ENCODE measurements around the gene FGD6.

The FGD6 gene

GRCh38 chr12:95055057-95055456, 162.2 kb downstream of the FGD6 start:
- no peaks in the 10 kb centered on the region for H3K27me3 ChIP-seq (ENCODE audit: insufficient read depth, low read length)
- no peaks in the 10 kb centered on the region for H3K4me1 ChIP-seq (ENCODE audit: insufficient read depth, low read length)
- H3K9ac ChIP-seq (ENCODE audit: low read depth, low read length), result no peak overlapping the region
- 80% methylated on average over 1 of the region's 2 CpGs for WGBS
- peaks cover 92% of the 10 kb centered on the region for H3K36me3 ChIP-seq (ENCODE audit: insufficient read depth, low read length)
- no peak overlapping the region for H3K27ac ChIP-seq (ENCODE audit: low read depth, low read length)
- H3K9me3 ChIP-seq (ENCODE audit: insufficient read depth, low read depth, low read length), result no peaks in the 10 kb centered on the region
- H3K4me3 ChIP-seq (ENCODE audit: low read length), result no peak overlapping the region

- Histone ChIP-seq H3K36me3 (ENCODE audit: insufficient read depth, low read length) (peaks cover 92% of the 10 kb centered on the region), H3K9me3 (ENCODE audit: insufficient read depth, low read depth, low read length) (no peaks in the 10 kb centered on the region), H3K27ac (ENCODE audit: low read depth, low read length) (no peak overlapping the region), H3K4me1 (ENCODE audit: insufficient read depth, low read length) (no peaks in the 10 kb centered on the region), H3K27me3 (ENCODE audit: insufficient read depth, low read length) (no peaks in the 10 kb centered on the region), H3K9ac (ENCODE audit: low read depth, low read length) (no peak overlapping the region), H3K4me3 (ENCODE audit: low read length) (no peak overlapping the region)
- WGBS, result 91% methylated on average over 2 of the region's 2 CpGs
These were observed 163.1 kb downstream of the FGD6 start for GRCh38 chr12:95054206-95054605.

GRCh38 chr12:95051241-95051640, 166.0 kb downstream of the FGD6 start:
- WGBS, result 92% methylated on average over 4 of the region's 4 CpGs
- H3K27ac ChIP-seq (ENCODE audit: low read depth, low read length), result no peak overlapping the region
- peaks cover 92% of the 10 kb centered on the region for H3K36me3 ChIP-seq (ENCODE audit: insufficient read depth, low read length)
- H3K4me3 ChIP-seq (ENCODE audit: low read length), result no peak overlapping the region
- H3K27me3 ChIP-seq (ENCODE audit: insufficient read depth, low read length), result no peaks in the 10 kb centered on the region
- H3K9ac ChIP-seq (ENCODE audit: low read depth, low read length), result no peak overlapping the region
- no peaks in the 10 kb centered on the region for H3K4me1 ChIP-seq (ENCODE audit: insufficient read depth, low read length)
- H3K9me3 ChIP-seq (ENCODE audit: insufficient read depth, low read depth, low read length), result no peaks in the 10 kb centered on the region

GRCh38 chr12:95037906-95038305, 179.4 kb downstream of the FGD6 start:
- H3K27ac ChIP-seq (ENCODE audit: low read depth, low read length), result no peak overlapping the region
- peaks cover 97% of the 10 kb centered on the region for H3K36me3 ChIP-seq (ENCODE audit: insufficient read depth, low read length)
- no peak overlapping the region for H3K4me3 ChIP-seq (ENCODE audit: low read length)
- H3K27me3 ChIP-seq (ENCODE audit: insufficient read depth, low read length), result no peaks in the 10 kb centered on the region
- WGBS, result no CpG with 5 or more reads among the region's 2 CpGs
- no peak overlapping the region for H3K9ac ChIP-seq (ENCODE audit: low read depth, low read length)
- H3K9me3 ChIP-seq (ENCODE audit: insufficient read depth, low read depth, low read length), result no peaks in the 10 kb centered on the region
- no peaks in the 10 kb centered on the region for H3K4me1 ChIP-seq (ENCODE audit: insufficient read depth, low read length)

- no peak overlapping the region for H3K27ac ChIP-seq (ENCODE audit: low read depth, low read length)
- H3K36me3 ChIP-seq (ENCODE audit: insufficient read depth, low read length), result peaks cover 96% of the 10 kb centered on the region
- no peak overlapping the region for H3K9ac ChIP-seq (ENCODE audit: low read depth, low read length)
- 93% methylated on average over 1 of the region's 1 CpG for WGBS
- no peaks in the 10 kb centered on the region for H3K27me3 ChIP-seq (ENCODE audit: insufficient read depth, low read length)
- no peaks in the 10 kb centered on the region for H3K9me3 ChIP-seq (ENCODE audit: insufficient read depth, low read depth, low read length)
- H3K4me1 ChIP-seq (ENCODE audit: insufficient read depth, low read length), result no peaks in the 10 kb centered on the region
- no peak overlapping the region for H3K4me3 ChIP-seq (ENCODE audit: low read length)
These were observed 182.5 kb downstream of the FGD6 start for GRCh38 chr12:95034750-95035149.

Measured in HUES64 (cell line).